CD4-positive, alpha-beta memory T cell (primary cell): ENCODE data around the gene ZBP1. TPM values are rescaled to one million over a fixed set of nuclear protein-coding genes. Genes with fewer than 3 reads are reported as not detected.
A peak's percentile ranks its signal among the peaks of the same experiment; 100 is the strongest.

Experiments
- CTCF ChIA-PET: fragments of 350-600 bp; sonication (Branson Sonifier 250); formaldehyde crosslinking; loops from one replicate; lab custom pipeline; 2021; ENCODE audit warnings: inconsistent platforms; ENCODE audit not compliant: partially characterized antibody; lab: Charles Lee
- POLR2A ChIA-PET: fragments of 350-600 bp; sonication (Branson Sonifier 250); formaldehyde crosslinking; loops from one replicate; lab custom pipeline; 2021; ENCODE audit not compliant: partially characterized antibody; lab: Charles Lee
- DNase-seq, 5 donors: peaks; one replicate each; pipeline versions ENCODE4 v3.0.0 to v3.0.0-alpha.2; 2020 to 2022; ENCODE audit warnings: mixed read lengths in 1 of 5
- H3K27ac ChIP-seq: one replicate; pipeline ENCODE4 v1.7.0; 2013; ENCODE audit warnings: low read depth, low read length
- H3K27me3 ChIP-seq: 2 replicates; pipeline ENCODE4 v1.7.0; 2013; ENCODE audit warnings: mild to moderate bottlenecking, low read length, moderate library complexity; ENCODE audit not compliant: insufficient read depth
- H3K36me3 ChIP-seq: 2 replicates; pipeline ENCODE4 v1.7.0; 2013; ENCODE audit warnings: mild to moderate bottlenecking, low read length, moderate library complexity; ENCODE audit not compliant: insufficient read depth
- H3K4me1 ChIP-seq: 2 replicates; pipeline ENCODE4 v1.7.0; 2013; ENCODE audit warnings: mild to moderate bottlenecking, low read length, moderate library complexity; ENCODE audit not compliant: insufficient read depth
- H3K4me3 ChIP-seq, 2 donors: one replicate each; pipeline ENCODE4 v1.7.0; 2013; ENCODE audit warnings: low read length in 2 of 2, mild to moderate bottlenecking in 1 of 2
- H3K9me3 ChIP-seq, 2 donors: one replicate each; pipeline ENCODE4 v1.7.0; 2013; ENCODE audit warnings: low read length in 2 of 2, control low read depth in 1 of 2; ENCODE audit not compliant: control insufficient read depth in 1 of 2
- H3K27ac Mint-ChIP-seq, 7 donors: one replicate each; pipeline ENCODE4 v1.8.0; 2020 to 2021; ENCODE audit warnings: mixed read lengths in 7 of 7, mild to moderate bottlenecking in 6 of 7, inconsistent platforms in 3 of 7, moderate library complexity in 3 of 7
- H3K27me3 Mint-ChIP-seq, 2 donors: one replicate each; pipeline ENCODE4 v1.8.0; 2020 to 2021; ENCODE audit warnings: mixed read lengths in 2 of 2
- H3K36me3 Mint-ChIP-seq, 2 donors: one replicate each; pipeline ENCODE4 v1.8.0; 2020 to 2021; ENCODE audit warnings: mixed read lengths in 2 of 2, inconsistent platforms in 1 of 2, mild to moderate bottlenecking in 1 of 2
- H3K4me1 Mint-ChIP-seq, 4 donors: one replicate each; pipeline ENCODE4 v1.8.0; 2020 to 2021; ENCODE audit warnings: mixed read lengths in 4 of 4, mild to moderate bottlenecking in 1 of 4
- H3K4me3 Mint-ChIP-seq, 8 donors: one replicate each; pipeline ENCODE4 v1.8.0; 2020 to 2021; ENCODE audit warnings: mixed read lengths in 8 of 8, mild to moderate bottlenecking in 7 of 8, moderate library complexity in 6 of 8, inconsistent platforms in 3 of 8
- H3K9me3 Mint-ChIP-seq, 8 donors: one replicate each; pipeline ENCODE4 v1.8.0; 2020 to 2021; ENCODE audit warnings: mixed read lengths in 8 of 8, mild to moderate bottlenecking in 5 of 8, inconsistent platforms in 3 of 8, moderate library complexity in 1 of 8
- intact Hi-C: fragments of 100-400 bp; cut with micrococcal nuclease; formaldehyde crosslinking; loops from one replicate; pipeline ENCODE4 v1.15.1; 2023
- polyA plus RNA-seq, 2 donors: library from polyadenylated mRNA; unstranded; fragments of 300-500 nt; fragmentation: Illumina TruSeq; gene quantifications; one replicate each; pipeline ENCODE4 v1.2.3, GENCODE V29; 2021
- total RNA-seq, 2 experiments: library from RNA; stranded (reverse); gene quantifications; one replicate each; pipeline ENCODE4 v1.2.3, GENCODE V29; 2021

The ZBP1 gene
- total and polyA plus RNA-seq, 4 experiments from 2014 or later: 11.7 to 25.2 (median 19.8) TPM

GRCh38 chr20:57621421-57622200, 1.4 kb upstream of the ZBP1 start:
- Mint-ChIP-seq H3K4me1 (peaks cover 37 to 94% (median 68%) of the 10 kb centered on the region in 4 donors), H3K4me3 (peak overlapping the region; percentile 75 to 97 (median 94)), H3K27me3 (no peaks in the 10 kb centered on the region), H3K27ac (peak overlapping the region; percentile 93 to 100 (median 98)), H3K9me3 (peaks cover 0 to 11% (median 7%) of the 10 kb centered on the region in 8 donors), H3K36me3 (peaks cover 15 to 16% of the 10 kb centered on the region in 2 donors)
- no peak for DNase-seq
- Histone ChIP-seq H3K27me3 (no peaks in the 10 kb centered on the region), H3K4me1 (peaks cover 76% of the 10 kb centered on the region), H3K4me3 (peak overlapping the region; percentile 8 to 82), H3K36me3 (no peaks in the 10 kb centered on the region), H3K27ac (peak overlapping the region; percentile 83), H3K9me3 (no peaks in the 10 kb centered on the region)
- ChIA-PET CTCF (interaction anchor here (0.8 to 11.5 kb wide), 11 partner anchors 8 to 559 kb away, joined by 3 to 111 read pairs (median 8); partner anchors contain the start of gene PMEPA1), POLR2A (interaction anchor here (1.5 to 10.1 kb wide), 6 partner anchors 9 to 465 kb away, joined by 3 to 255 read pairs (median 16); partner anchors contain the start of gene PMEPA1)
- intact Hi-C loops: loop anchor here (1.0 to 10.0 kb wide), 5 partner anchors 33 to 1227 kb away; partner anchors contain the start of genes AURKA, CSTF1 and RAB22A

- Histone ChIP-seq H3K27ac (peak overlapping the region; percentile 83), H3K27me3 (no peaks in the 10 kb centered on the region), H3K36me3 (peaks cover 1% of the 10 kb centered on the region), H3K4me3 (peak overlapping the region; percentile 82 to 90), H3K4me1 (peaks cover 76% of the 10 kb centered on the region), H3K9me3 (no peaks in the 10 kb centered on the region)
- Mint-ChIP-seq H3K27me3 (no peaks in the 10 kb centered on the region), H3K4me1 (peaks cover 36 to 94% (median 66%) of the 10 kb centered on the region in 4 donors), H3K36me3 (peaks cover 15 to 18% of the 10 kb centered on the region in 2 donors), H3K9me3 (peaks cover 0 to 11% (median 7%) of the 10 kb centered on the region in 8 donors), H3K4me3 (peak overlapping the region; percentile 87 to 97 (median 94)), H3K27ac (peak overlapping the region; percentile 93 to 100 (median 98))
- ChIA-PET CTCF (interaction anchor here (1.4 to 11.5 kb wide), 8 partner anchors 9 to 90 kb away, joined by 5 to 111 read pairs (median 9); partner anchors contain the start of gene PMEPA1), POLR2A (interaction anchor here (0.9 to 10.1 kb wide), 12 partner anchors 10 to 1633 kb away, joined by 3 to 255 read pairs (median 5); partner anchors contain the start of genes ATP5F1E and PMEPA1)
- intact Hi-C loops: loop anchor here (1.0 to 10.0 kb wide), 4 partner anchors 7 to 1226 kb away; partner anchors contain the start of genes AURKA, CSTF1 and RAB22A
- DNase-seq: no peak
Observed at GRCh38 chr20:57620999-57621398, 773 bp upstream of the ZBP1 start.

- H3K27me3 ChIP-seq: no peaks in the 10 kb centered on the region
Observed at GRCh38 chr20:57619051-57619831, 985 bp downstream of the ZBP1 start.

GRCh38 chr20:57618764-57619050, 1.5 kb downstream of the ZBP1 start:
- Histone ChIP-seq H3K9me3 (no peaks in the 10 kb centered on the region), H3K4me1 (peaks cover 86% of the 10 kb centered on the region), H3K4me3 (peak overlapping the region; percentile 82 to 90), H3K27ac (peak overlapping the region; percentile 83), H3K27me3 (no peaks in the 10 kb centered on the region), H3K36me3 (peaks cover 23% of the 10 kb centered on the region)
- CTCF ChIA-PET: interaction anchor here (1.0 to 11.5 kb wide), 10 partner anchors 9 to 1033 kb away, joined by 3 to 111 read pairs (median 10); partner anchors contain the start of genes PMEPA1 and STX16
- POLR2A ChIA-PET: interaction anchor here (0.6 to 10.1 kb wide), 13 partner anchors 12 to 1649 kb away, joined by 3 to 255 read pairs (median 5); partner anchors contain the start of genes PMEPA1 and VAPB
- Mint-ChIP-seq H3K36me3 (peaks cover 18 to 35% of the 10 kb centered on the region in 2 donors), H3K4me3 (peak overlapping the region; percentile 87 to 97 (median 94)), H3K9me3 (peaks cover 0 to 3% (median 0%) of the 10 kb centered on the region in 8 donors), H3K27ac (peak overlapping the region; percentile 93 to 100 (median 98)), H3K4me1 (peaks cover 36 to 85% (median 63%) of the 10 kb centered on the region in 4 donors), H3K27me3 (no peaks in the 10 kb centered on the region)
- intact Hi-C loops: loop anchor here (1.0 to 5.0 kb wide), 3 partner anchors 16 to 226 kb away; partner anchors contain the start of genes PMEPA1 and RBM38
- DNase-seq: no peak

More at GRCh38 chr20:57619051-57619831, 985 bp downstream of the ZBP1 start:
- ChIA-PET POLR2A (interaction anchor here (0.6 to 10.1 kb wide), 21 partner anchors 8 to 1649 kb away, joined by 3 to 255 read pairs (median 4); partner anchors contain the start of genes PMEPA1 and VAPB), CTCF (interaction anchor here (1.0 to 11.5 kb wide), 14 partner anchors 8 to 1032 kb away, joined by 3 to 111 read pairs (median 8); partner anchors contain the start of genes PMEPA1 and STX16)
- no peaks in the 10 kb centered on the region for H3K9me3 ChIP-seq
- intact Hi-C loops: loop anchor here (1.0 to 5.0 kb wide), 3 partner anchors 16 to 227 kb away; partner anchors contain the start of genes PMEPA1 and RBM38
- Mint-ChIP-seq H3K36me3 (peaks cover 17 to 34% of the 10 kb centered on the region in 2 donors), H3K9me3 (peaks cover 0 to 3% (median 0%) of the 10 kb centered on the region in 8 donors), H3K4me3 (peak overlapping the region; percentile 87 to 97 (median 94)), H3K27me3 (no peaks in the 10 kb centered on the region), H3K27ac (peak overlapping the region; percentile 93 to 100 (median 98)), H3K4me1 (peaks cover 36 to 88% (median 64%) of the 10 kb centered on the region in 4 donors)
- peak; percentile 84 to 85 (median 84) for DNase-seq
- H3K27ac ChIP-seq: peak overlapping the region; percentile 83
- H3K4me3 ChIP-seq: peak overlapping the region; percentile 82 to 90
- H3K4me1 ChIP-seq: peaks cover 86% of the 10 kb centered on the region
- H3K36me3 ChIP-seq: peaks cover 19% of the 10 kb centered on the region

GRCh38 chr20:57618091-57618763, 2.0 kb downstream of the ZBP1 start:
- peak overlapping the region; percentile 83 for H3K27ac ChIP-seq
- peaks cover 36 to 80% (median 60%) of the 10 kb centered on the region in 4 donors for H3K4me1 Mint-ChIP-seq
- no peaks in the 10 kb centered on the region for H3K27me3 Mint-ChIP-seq
- intact Hi-C loops: loop anchor here (2.0 to 5.0 kb wide), 2 partner anchors 17 to 226 kb away; partner anchors contain the start of gene RBM38
- H3K9me3 ChIP-seq: no peaks in the 10 kb centered on the region
- H3K36me3 ChIP-seq: peaks cover 28% of the 10 kb centered on the region
- peaks cover 86% of the 10 kb centered on the region for H3K4me1 ChIP-seq
- peaks cover 23 to 40% of the 10 kb centered on the region in 2 donors for H3K36me3 Mint-ChIP-seq
- peak overlapping the region; percentile 93 to 100 (median 98) for H3K27ac Mint-ChIP-seq
- peak in 1 of 5 donors; percentile 57 for DNase-seq
- H3K4me3 Mint-ChIP-seq: peak overlapping the region; percentile 87 to 97 (median 94)
- peak overlapping the region; percentile 82 to 90 for H3K4me3 ChIP-seq
- no peaks in the 10 kb centered on the region for H3K27me3 ChIP-seq
- peaks cover 0 to 3% (median 0%) of the 10 kb centered on the region in 8 donors for H3K9me3 Mint-ChIP-seq
- CTCF ChIA-PET: interaction anchor here (0.8 to 11.5 kb wide), 8 partner anchors 9 to 562 kb away, joined by 3 to 111 read pairs (median 13); partner anchors contain the start of gene PMEPA1
- POLR2A ChIA-PET: interaction anchor here (0.7 to 10.1 kb wide), 8 partner anchors 10 to 1650 kb away, joined by 3 to 255 read pairs (median 4); partner anchors contain the start of genes PMEPA1 and VAPB
